ENCODE data around the gene UPK3A. TPM values are rescaled to one million over a fixed set of nuclear protein-coding genes. Genes with fewer than 3 reads are reported as not detected.

The UPK3A gene
- total and polyA plus RNA-seq, 2 experiments from 2014 or later: 0.47 TPM; not detected in 1

GRCh38 chr22:45295492-45295891 is 10.7 kb downstream of the UPK3A start (continued):
- TF ChIP-seq EZH2 (IDR thresholded peaks at IDR 0.05; ENCODE audit: low read depth, unreplicated experiment): no peak
- no peak for TF ChIP-seq CREB1 (CRISPR knock-in tag; IDR thresholded peaks at IDR 0.05; ENCODE audit: low read depth)
- TF ChIP-seq ZNF331 (CRISPR knock-in tag; IDR thresholded peaks at IDR 0.05; ENCODE audit: low read depth): no peak

- no peak for TF ChIP-seq STAT1 (IDR thresholded peaks at IDR 0.05; ENCODE audit: unreplicated experiment)
- H3K4me2 ChIP-seq: no peak overlapping the region
- H3K4me1 Mint-ChIP-seq: peaks cover 15% of the 10 kb centered on the region
- H3K79me2 ChIP-seq (replicated peaks; ENCODE audit: insufficient read depth): no peaks in the 10 kb centered on the region
- no peak for ATAC-seq
- H3K27ac Mint-ChIP-seq: no peak overlapping the region
- no peaks in the 10 kb centered on the region for H3K36me3 Mint-ChIP-seq (ENCODE audit: low read depth)
- no peak overlapping the region for H3K4me3 Mint-ChIP-seq
- H3K4me3 ChIP-seq: no peak overlapping the region
- H3K27ac ChIP-seq (ENCODE audit: low read depth): no peak overlapping the region
- H2AFZ ChIP-seq: 0 out of 2 replicates have a peak overlapping the region, but pooled peaks have one; percentile 5
- H4K20me1 ChIP-seq (replicated peaks; ENCODE audit: insufficient read depth): no peaks in the 10 kb centered on the region
- H3K27me3 Mint-ChIP-seq (ENCODE audit: insufficient read depth, low read depth, poor library complexity): peaks cover 9% of the 10 kb centered on the region
- H3K9me3 Mint-ChIP-seq: no peaks in the 10 kb centered on the region
- H3F3A ChIP-seq (replicated peaks; ENCODE audit: low read depth): no peaks in the 10 kb centered on the region
- H3K9me2 ChIP-seq (ENCODE audit: insufficient read depth): no peaks in the 10 kb centered on the region
- no peaks in the 10 kb centered on the region for H3K27me3 ChIP-seq (ENCODE audit: insufficient read depth)
- H3K4me1 ChIP-seq (ENCODE audit: insufficient read depth): peaks cover 8% of the 10 kb centered on the region; the same call in 1 of the 2 replicates
- H3K36me3 ChIP-seq (ENCODE audit: insufficient read depth): no peaks in the 10 kb centered on the region
- no peak for DNase-seq (ENCODE audit: low spot score)
These were observed 12.0 kb downstream of the UPK3A start for GRCh38 chr22:45296628-45297297.

- no peak overlapping the region for H3K4me3 ChIP-seq
- no peaks in the 10 kb centered on the region for H3K36me3 Mint-ChIP-seq (ENCODE audit: low read depth)
- H3K27ac ChIP-seq (ENCODE audit: low read depth): no peak overlapping the region
- peaks cover 8% of the 10 kb centered on the region; the same call in 1 of the 2 replicates for H3K4me1 ChIP-seq (ENCODE audit: insufficient read depth)
- H3K9me2 ChIP-seq (ENCODE audit: insufficient read depth): no peaks in the 10 kb centered on the region
- no peaks in the 10 kb centered on the region for H3F3A ChIP-seq (replicated peaks; ENCODE audit: low read depth)
- no peak overlapping the region for H3K27ac Mint-ChIP-seq
- TF ChIP-seq POLR2AphosphoS5 (IDR thresholded peaks at IDR 0.05; ENCODE audit: low read depth): no peak
- TF ChIP-seq CTCF (conservative IDR thresholded peaks at IDR 0.05; ENCODE audit: low read depth in 2 of 2): no peak
- TF ChIP-seq EZH2 (IDR thresholded peaks at IDR 0.05; ENCODE audit: low read depth, unreplicated experiment): no peak
- TF ChIP-seq NANOG (IDR thresholded peaks at IDR 0.05; ENCODE audit: borderline replicate concordance): no peak
- no peak for TF ChIP-seq REST (IDR thresholded peaks at IDR 0.05; ENCODE audit: unreplicated experiment)
- no peak for TF ChIP-seq ETS1 (IDR thresholded peaks at IDR 0.05)
- no peak for TF ChIP-seq ZNF114 (CRISPR knock-in tag; IDR thresholded peaks at IDR 0.05)
- TF ChIP-seq EZH2phosphoT487 (IDR thresholded peaks at IDR 0.05; ENCODE audit: unreplicated experiment): no peak
- no peak for TF ChIP-seq STAT1 (IDR thresholded peaks at IDR 0.05; ENCODE audit: unreplicated experiment)
- no peak for TF ChIP-seq ZNF331 (CRISPR knock-in tag; IDR thresholded peaks at IDR 0.05; ENCODE audit: low read depth)
- H3K4me1 Mint-ChIP-seq: peaks cover 15% of the 10 kb centered on the region
- peak overlapping the region; percentile 99 for H2AFZ ChIP-seq
- DNase-seq (ENCODE audit: low spot score) (peak; percentile 50), ATAC-seq (peak; percentile 88)
- H3K36me3 ChIP-seq (ENCODE audit: insufficient read depth): no peaks in the 10 kb centered on the region
- no peaks in the 10 kb centered on the region for H4K20me1 ChIP-seq (replicated peaks; ENCODE audit: insufficient read depth)
- H3K4me3 Mint-ChIP-seq: no peak overlapping the region
- H3K79me2 ChIP-seq (replicated peaks; ENCODE audit: insufficient read depth): no peaks in the 10 kb centered on the region
- H3K9me3 Mint-ChIP-seq: no peaks in the 10 kb centered on the region
- peaks cover 11% of the 10 kb centered on the region for H3K27me3 Mint-ChIP-seq (ENCODE audit: insufficient read depth, low read depth, poor library complexity)
- no peak overlapping the region for H3K4me2 ChIP-seq
- no peaks in the 10 kb centered on the region for H3K27me3 ChIP-seq (ENCODE audit: insufficient read depth)
These were observed 14.3 kb downstream of the UPK3A start for GRCh38 chr22:45298934-45299505.

Measured in GM23338 (cell line).